Osteocyte (in vitro differentiated cells): Measurements from ENCODE around the gene PEAR1. TPM values are rescaled to one million over a fixed set of nuclear protein-coding genes. Genes with fewer than 3 reads are reported as not detected.

Experiments
- DNase-seq: peaks from one replicate; pipeline ENCODE4 v3.0.0; 2021; ENCODE audit warnings: mixed read lengths; ENCODE audit not compliant: unreplicated experiment; ENCODE audit errors: extremely low spot score
- H3K27ac Mint-ChIP-seq: one replicate; pipeline ENCODE4 v1.8.0; 2021; ENCODE audit warnings: mild to moderate bottlenecking, mixed read lengths; ENCODE audit not compliant: unreplicated experiment
- H3K27me3 Mint-ChIP-seq: one replicate; pipeline ENCODE4 v1.8.0; 2021; ENCODE audit warnings: mixed read lengths; ENCODE audit not compliant: unreplicated experiment
- H3K36me3 Mint-ChIP-seq: one replicate; pipeline ENCODE4 v1.8.0; 2021; ENCODE audit warnings: mixed read lengths; ENCODE audit not compliant: unreplicated experiment
- H3K4me1 Mint-ChIP-seq: one replicate; pipeline ENCODE4 v1.8.0; 2021; ENCODE audit warnings: mixed read lengths; ENCODE audit not compliant: unreplicated experiment
- H3K4me3 Mint-ChIP-seq: one replicate; pipeline ENCODE4 v1.8.0; 2021; ENCODE audit warnings: mild to moderate bottlenecking, moderate library complexity, mixed read lengths; ENCODE audit not compliant: unreplicated experiment
- H3K9me3 Mint-ChIP-seq: one replicate; pipeline ENCODE4 v1.8.0; 2021; ENCODE audit warnings: mixed read lengths; ENCODE audit not compliant: unreplicated experiment
- total RNA-seq: library from RNA; stranded (reverse); gene quantifications from 2 replicates; pipeline ENCODE4 v1.2.1, GENCODE V29; 2021
- TF ChIP-seq, protein P1 (sequence below): fragments of 200-600 bp; sonication (generic); IDR thresholded peaks from 2 replicates; pipeline ENCODE4 v1.5.0; 2021; ENCODE audit warnings: antibody characterized with exemption, mild to moderate bottlenecking, moderate library complexity

The PEAR1 gene
- total RNA-seq, 1 donor from 2014 or later, result 27.4 TPM

- TF ChIP-seq, protein P1, sequence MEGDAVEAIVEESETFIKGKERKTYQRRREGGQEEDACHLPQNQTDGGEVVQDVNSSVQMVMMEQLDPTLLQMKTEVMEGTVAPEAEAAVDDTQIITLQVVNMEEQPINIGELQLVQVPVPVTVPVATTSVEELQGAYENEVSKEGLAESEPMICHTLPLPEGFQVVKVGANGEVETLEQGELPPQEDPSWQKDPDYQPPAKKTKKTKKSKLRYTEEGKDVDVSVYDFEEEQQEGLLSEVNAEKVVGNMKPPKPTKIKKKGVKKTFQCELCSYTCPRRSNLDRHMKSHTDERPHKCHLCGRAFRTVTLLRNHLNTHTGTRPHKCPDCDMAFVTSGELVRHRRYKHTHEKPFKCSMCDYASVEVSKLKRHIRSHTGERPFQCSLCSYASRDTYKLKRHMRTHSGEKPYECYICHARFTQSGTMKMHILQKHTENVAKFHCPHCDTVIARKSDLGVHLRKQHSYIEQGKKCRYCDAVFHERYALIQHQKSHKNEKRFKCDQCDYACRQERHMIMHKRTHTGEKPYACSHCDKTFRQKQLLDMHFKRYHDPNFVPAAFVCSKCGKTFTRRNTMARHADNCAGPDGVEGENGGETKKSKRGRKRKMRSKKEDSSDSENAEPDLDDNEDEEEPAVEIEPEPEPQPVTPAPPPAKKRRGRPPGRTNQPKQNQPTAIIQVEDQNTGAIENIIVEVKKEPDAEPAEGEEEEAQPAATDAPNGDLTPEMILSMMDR, result no peak
- Mint-ChIP-seq H3K27me3 (peaks cover 31% of the 10 kb centered on the region), H3K27ac (no peak overlapping the region), H3K9me3 (no peaks in the 10 kb centered on the region), H3K4me1 (peaks cover 9% of the 10 kb centered on the region), H3K36me3 (peaks cover 2% of the 10 kb centered on the region), H3K4me3 (no peak overlapping the region)
- DNase-seq, result no peak
Observed at GRCh38 chr1:156931974-156932710, 38.6 kb downstream of the PEAR1 start.

- H3K27ac Mint-ChIP-seq, result no peak overlapping the region
- DNase-seq, result no peak
- peaks cover 3% of the 10 kb centered on the region for H3K36me3 Mint-ChIP-seq
- H3K27me3 Mint-ChIP-seq, result peaks cover 23% of the 10 kb centered on the region
- TF ChIP-seq, protein P1, result no peak
- no peaks in the 10 kb centered on the region for H3K9me3 Mint-ChIP-seq
- peaks cover 2% of the 10 kb centered on the region for H3K4me1 Mint-ChIP-seq
- no peak overlapping the region for H3K4me3 Mint-ChIP-seq
Observed at GRCh38 chr1:156933136-156933535, 39.6 kb downstream of the PEAR1 start.

DNA sequence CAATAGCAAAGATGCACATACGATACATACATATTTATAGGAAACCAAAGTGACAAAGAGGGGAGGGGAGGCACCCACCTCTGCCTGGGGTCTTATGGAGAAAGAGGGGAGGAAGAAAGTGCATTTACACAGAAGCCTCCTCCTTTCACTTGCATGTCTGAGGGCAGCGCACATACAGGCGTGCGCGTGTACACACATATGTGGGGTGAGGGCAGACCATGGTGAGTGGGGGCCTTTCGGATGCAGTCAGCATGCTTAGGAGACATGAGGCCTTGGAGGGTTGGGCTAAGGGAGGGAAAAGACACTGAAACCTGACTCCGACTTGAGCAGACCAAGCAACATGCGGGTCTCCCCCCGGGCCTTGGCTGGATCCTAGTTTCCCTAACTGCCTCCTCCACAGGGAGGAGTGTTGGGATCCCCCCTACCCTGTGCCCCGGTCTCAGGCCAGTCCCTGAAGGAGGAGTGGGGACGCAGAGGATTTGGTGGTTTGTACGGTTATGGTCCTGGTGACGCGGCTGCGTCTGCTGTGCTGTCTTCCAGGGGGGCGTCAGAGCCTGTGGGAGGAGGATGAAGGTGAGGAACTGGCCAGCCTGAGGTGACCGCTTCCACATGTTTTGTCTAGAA is 42.1 kb downstream of the PEAR1 start:
- Mint-ChIP-seq H3K4me3 (no peak overlapping the region), H3K36me3 (peaks cover 16% of the 10 kb centered on the region), H3K4me1 (no peaks in the 10 kb centered on the region), H3K9me3 (no peaks in the 10 kb centered on the region), H3K27me3 (peaks cover 9% of the 10 kb centered on the region), H3K27ac (no peak overlapping the region)
- DNase-seq, result no peak
- TF ChIP-seq, protein P1, result no peak

GRCh38 chr1:156936191-156936590 is 42.7 kb downstream of the PEAR1 start:
- no peak overlapping the region for H3K4me3 Mint-ChIP-seq
- peaks cover 3% of the 10 kb centered on the region for H3K27me3 Mint-ChIP-seq
- TF ChIP-seq, protein P1, result no peak
- H3K27ac Mint-ChIP-seq, result no peak overlapping the region
- peaks cover 22% of the 10 kb centered on the region for H3K36me3 Mint-ChIP-seq
- DNase-seq, result no peak
- no peaks in the 10 kb centered on the region for H3K4me1 Mint-ChIP-seq
- H3K9me3 Mint-ChIP-seq, result no peaks in the 10 kb centered on the region

- no peak overlapping the region for H3K27ac Mint-ChIP-seq
- no peak for DNase-seq
- H3K9me3 Mint-ChIP-seq, result no peaks in the 10 kb centered on the region
- TF ChIP-seq, protein P1, result no peak
- H3K4me3 Mint-ChIP-seq, result no peak overlapping the region
- H3K36me3 Mint-ChIP-seq, result peaks cover 24% of the 10 kb centered on the region
- no peaks in the 10 kb centered on the region for H3K27me3 Mint-ChIP-seq
- H3K4me1 Mint-ChIP-seq, result no peaks in the 10 kb centered on the region
Observed at GRCh38 chr1:156936721-156937220, 43.3 kb downstream of the PEAR1 start.
